COLO668 (cell line): ENCODE measurements around the gene KRTAP19-8.

Experiments
- DNase-seq: peaks from one replicate; lab custom pipeline; 2025; ENCODE audit not compliant: unreplicated experiment; lab: John Stamatoyannopoulos, UW

The KRTAP19-8 gene

GRCh38 chr21:31012133-31013089, 25.9 kb downstream of the KRTAP19-8 start:
- DNase-seq: no peak

DNA sequence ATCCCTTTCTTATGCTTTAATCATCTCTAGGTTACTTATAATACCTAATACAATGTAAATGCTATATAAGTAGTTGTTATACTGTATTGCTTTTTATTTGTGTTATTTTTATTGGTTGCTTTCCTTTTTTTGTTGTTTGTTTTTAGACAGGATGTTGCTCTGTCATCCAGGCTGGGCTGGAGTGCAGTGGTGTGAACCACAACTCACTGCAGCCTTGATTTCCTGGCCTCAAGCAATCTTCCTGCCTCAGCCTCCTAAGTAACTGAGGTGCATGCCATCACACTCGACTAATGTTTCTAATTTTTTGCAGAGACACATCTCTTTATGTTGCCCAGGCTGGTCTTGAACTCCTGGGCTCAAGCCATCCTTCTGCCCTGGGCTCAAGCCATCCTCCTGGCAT, 26.9 kb downstream of the KRTAP19-8 start:
- DNase-seq: no peak

- no peak for DNase-seq
These were observed 29.9 kb downstream of the KRTAP19-8 start for GRCh38 chr21:31008355-31008754.

DNA sequence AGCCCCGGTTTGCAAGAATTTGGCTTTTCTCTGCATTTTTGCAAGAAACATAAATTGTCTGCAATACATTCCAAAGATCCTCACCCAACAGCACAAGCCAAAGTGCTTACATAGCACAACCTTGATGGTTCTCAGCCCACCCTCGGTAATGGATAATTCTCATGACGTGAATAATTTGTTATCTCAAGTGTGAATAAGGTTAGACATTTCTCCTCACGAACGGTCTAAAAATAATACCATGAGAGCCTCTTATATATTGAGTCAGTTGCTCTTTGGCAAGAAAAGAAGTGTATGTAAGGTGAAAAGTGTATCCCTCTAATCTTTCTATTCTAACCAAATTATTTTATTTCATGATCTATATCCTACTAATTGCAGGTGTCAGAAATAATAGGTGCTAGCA, 33.3 kb downstream of the KRTAP19-8 start:
- DNase-seq: no peak

DNA sequence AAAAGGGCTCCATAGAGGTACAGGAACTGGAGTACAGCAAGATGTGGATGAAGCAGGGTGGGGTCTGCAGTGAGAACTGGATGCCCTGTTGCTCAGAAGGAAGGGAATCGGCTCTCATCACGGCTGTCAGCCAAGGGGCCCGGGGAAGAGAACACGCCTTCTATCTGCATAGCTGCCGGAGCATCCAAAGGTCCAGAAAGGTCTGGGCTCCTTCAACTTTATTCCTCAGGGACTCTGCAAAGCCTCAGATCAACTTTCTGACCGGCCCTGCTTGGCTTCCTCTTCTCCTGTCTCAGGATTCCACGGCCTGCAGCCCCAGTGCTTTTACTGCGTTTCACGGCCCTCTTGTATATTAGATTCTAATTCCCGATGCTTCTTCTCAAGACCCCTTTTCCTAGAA, 34.8 kb downstream of the KRTAP19-8 start:
- DNase-seq: no peak

GRCh38 chr21:30997541-30997940, 40.7 kb downstream of the KRTAP19-8 start:
- DNase-seq: no peak

DNA sequence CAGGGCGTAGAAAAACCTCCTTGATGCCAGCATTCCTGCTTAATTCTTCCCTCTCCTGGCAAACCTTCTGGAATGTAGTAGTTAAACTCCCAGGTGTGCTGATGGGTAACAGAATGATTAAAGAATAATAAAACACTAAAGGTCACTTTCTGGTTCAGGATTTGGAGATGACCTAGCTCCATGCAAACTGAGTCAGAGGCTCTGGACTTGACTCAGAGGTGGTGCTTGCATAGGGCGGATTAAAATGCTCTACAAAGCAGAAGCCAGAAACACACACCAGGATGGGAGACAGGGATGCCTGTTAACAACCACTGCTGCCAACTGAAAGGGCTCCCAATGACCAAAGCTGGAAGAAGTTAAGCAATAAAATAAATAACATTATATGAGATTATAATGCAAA, 41.5 kb downstream of the KRTAP19-8 start:
- DNase-seq: no peak

DNA sequence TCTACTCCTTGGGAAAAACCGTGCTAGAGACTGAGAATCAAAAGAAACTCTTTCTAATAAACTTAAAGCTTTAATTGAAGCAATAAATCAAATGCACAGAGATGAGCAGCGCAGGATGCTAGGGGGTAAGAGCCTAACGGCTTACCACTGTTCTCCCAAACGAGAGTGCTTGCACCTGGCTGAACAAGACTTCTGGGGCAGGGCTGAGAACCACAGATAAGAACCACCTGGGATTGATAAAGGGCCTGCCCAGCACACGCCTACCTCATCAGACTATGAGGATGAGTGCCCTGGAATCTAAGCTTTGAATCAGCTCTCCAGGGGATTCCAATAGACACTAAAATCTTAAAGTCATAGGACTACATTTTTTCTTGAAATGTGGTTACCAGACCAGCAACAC, 43.3 kb downstream of the KRTAP19-8 start:
- no peak for DNase-seq

- DNase-seq: no peak
These were observed 47.6 kb downstream of the KRTAP19-8 start for GRCh38 chr21:30990514-30991262.

DNA sequence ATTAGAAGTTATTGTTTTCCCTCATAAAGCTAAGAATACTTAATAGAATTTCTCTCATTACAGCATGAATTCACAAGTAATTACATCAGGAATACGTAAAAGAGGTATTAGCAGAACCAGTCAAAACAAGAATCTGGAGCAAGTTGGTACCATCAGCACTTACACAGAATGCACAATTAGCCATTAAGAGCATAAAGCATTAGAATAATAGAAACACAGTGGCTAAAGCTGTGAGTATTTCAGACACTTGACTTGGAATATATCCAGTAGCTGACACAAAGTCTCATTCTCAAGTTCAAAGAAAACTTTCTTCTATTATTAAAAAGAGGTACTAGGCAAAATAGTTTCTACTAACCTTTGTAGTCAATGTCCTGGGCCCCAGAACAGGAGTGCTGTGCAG, 49.6 kb downstream of the KRTAP19-8 start:
- DNase-seq: no peak
